Liver (tissue), 3 donors: ENCODE measurements around the gene EPB41L4B.

Experiments
- CTCF ChIP-seq: fragments of 150-350 bp; IDR thresholded peaks from 2 replicates; pipeline ENCODE4 v1.5.1; 2017; ENCODE audit warnings: improper control_type of control experiment, low read depth, low read length; ENCODE audit not compliant: missing input control
- GABPA ChIP-seq, 2 donors: IDR thresholded peaks in 1 of 2; conservative IDR thresholded peaks in 1 of 2; 2 replicates each; pipeline ENCODE4 v1.6.1; 2016; ENCODE audit warnings: antibody characterized with exemption in 2 of 2, mild to moderate bottlenecking in 1 of 2, moderate library complexity in 1 of 2
- JUND ChIP-seq, 2 donors: IDR thresholded peaks; 2 replicates each; pipeline ENCODE4 v1.6.1; 2016; ENCODE audit warnings: antibody characterized with exemption in 2 of 2
- MAX ChIP-seq: IDR thresholded peaks from 2 replicates; pipeline ENCODE4 v1.6.1; 2016; ENCODE audit warnings: antibody characterized with exemption
- SP1 ChIP-seq: IDR thresholded peaks from 2 replicates; pipeline ENCODE4 v1.6.1; 2018; ENCODE audit warnings: antibody characterized with exemption, mild to moderate bottlenecking
- TAF1 ChIP-seq: conservative IDR thresholded peaks from 2 replicates; pipeline ENCODE4 v1.6.1; 2016; ENCODE audit warnings: antibody characterized with exemption, mild to moderate bottlenecking
- donor health status: healthy.
- donor health status: healthy.

GRCh38 chr9:109179801-109180523 is 140.9 kb downstream of the EPB41L4B start:
- no peak for TF ChIP-seq CTCF
- no peak for TF ChIP-seq GABPA (IDR thresholded peaks at IDR 0.05 in 1 of 2, conservative IDR thresholded peaks at IDR 0.05 in 1 of 2)
- TF ChIP-seq TAF1: no peak
- TF ChIP-seq MAX: no peak
- TF ChIP-seq JUND (IDR thresholded peaks at IDR 0.05): no peak
- no peak for TF ChIP-seq SP1
